HG02763 (cell line): ENCODE data around the gene DTNB.
"Not testable (repeated sequence)": the region's sequence is repeated elsewhere in the genome, so short reads cannot be mapped to it uniquely, and the experiment has no call there.

ENCODE experiments used
- ATAC-seq: cut with Tn5 transposase; IDR thresholded peaks from one replicate; pipeline ENCODE4 v1.9.1; 2021; ENCODE audit warnings: mild to moderate bottlenecking, moderate library complexity; ENCODE audit not compliant: unreplicated experiment

Gene DTNB

GRCh38 chr2:25549571-25549970, 123.8 kb downstream of the DTNB start:
- ATAC-seq, result not testable (repeated sequence)

GRCh38 chr2:25548601-25549000, 124.8 kb downstream of the DTNB start:
- no peak for ATAC-seq

GRCh38 chr2:25546852-25547251, 126.5 kb downstream of the DTNB start:
- no peak for ATAC-seq

GRCh38 chr2:25545899-25546298, 127.5 kb downstream of the DTNB start:
- ATAC-seq, result no peak

GRCh38 chr2:25544445-25544844, 128.9 kb downstream of the DTNB start:
- no peak for ATAC-seq

- ATAC-seq, result no peak
These were observed 129.4 kb downstream of the DTNB start for GRCh38 chr2:25543939-25544338.

- no peak for ATAC-seq
These were observed 132.0 kb downstream of the DTNB start for GRCh38 chr2:25541378-25541777.

GRCh38 chr2:25539136-25539535, 134.2 kb downstream of the DTNB start:
- ATAC-seq, result no peak

GRCh38 chr2:25537526-25537925, 135.9 kb downstream of the DTNB start:
- no peak for ATAC-seq

- ATAC-seq, result not testable (repeated sequence)
These were observed 137.7 kb downstream of the DTNB start for GRCh38 chr2:25535411-25536289.

- ATAC-seq, result not testable (repeated sequence)
These were observed 138.4 kb downstream of the DTNB start for GRCh38 chr2:25534937-25535336.

- ATAC-seq, result no peak
These were observed 138.9 kb downstream of the DTNB start for GRCh38 chr2:25534455-25534854.

GRCh38 chr2:25533771-25534170, 139.6 kb downstream of the DTNB start:
- not testable (repeated sequence) for ATAC-seq

GRCh38 chr2:25532521-25532920, 140.9 kb downstream of the DTNB start:
- ATAC-seq, result no peak

GRCh38 chr2:25529034-25529433, 144.3 kb downstream of the DTNB start:
- no peak for ATAC-seq

GRCh38 chr2:25528173-25528572, 145.2 kb downstream of the DTNB start:
- no peak for ATAC-seq

- ATAC-seq, result peak; percentile 58
These were observed 148.9 kb downstream of the DTNB start for GRCh38 chr2:25524507-25524906.

GRCh38 chr2:25523060-25523459, 150.3 kb downstream of the DTNB start:
- ATAC-seq, result no peak

- no peak for ATAC-seq
These were observed 151.6 kb downstream of the DTNB start for GRCh38 chr2:25521665-25522387.

- no peak for ATAC-seq
These were observed 152.3 kb downstream of the DTNB start for GRCh38 chr2:25521126-25521525.

GRCh38 chr2:25517701-25518100, 155.7 kb downstream of the DTNB start:
- ATAC-seq, result no peak

GRCh38 chr2:25514043-25514637, 159.2 kb downstream of the DTNB start:
- no peak for ATAC-seq
